ENCODE data around the gene TLR9.

Gene TLR9

GRCh38 chr3:52242039-52242438 is 16.6 kb upstream of the TLR9 start:
- TF ChIP-seq CTCF (IDR thresholded peaks at IDR 0.05; ENCODE audit: low read depth, low read length): no peak
- in situ Hi-C loops (cut with HindIII; ENCODE audit: low sequenced_read_pairs): no loop called here
- DNase-seq (ENCODE audit: low read depth, low spot score): no peak
- no peak overlapping the region for H3K4me3 ChIP-seq (ENCODE audit: low read depth, low read length)

GRCh38 chr3:52240886-52241370 is 15.5 kb upstream of the TLR9 start:
- no peak for DNase-seq (ENCODE audit: low read depth, low spot score)
- in situ Hi-C loops (cut with HindIII; ENCODE audit: low sequenced_read_pairs): no loop called here
- TF ChIP-seq CTCF (IDR thresholded peaks at IDR 0.05; ENCODE audit: low read depth, low read length): no peak
- no peak overlapping the region for H3K4me3 ChIP-seq (ENCODE audit: low read depth, low read length)

- peak; percentile 18 for TF ChIP-seq CTCF (IDR thresholded peaks at IDR 0.05; ENCODE audit: low read depth, low read length)
- DNase-seq (ENCODE audit: low read depth, low spot score): peak; percentile 85
- peak overlapping the region; percentile 90 for H3K4me3 ChIP-seq (ENCODE audit: low read depth, low read length)
- in situ Hi-C loops (cut with HindIII; ENCODE audit: low sequenced_read_pairs): no loop called here
These were observed 14.8 kb upstream of the TLR9 start for GRCh38 chr3:52240059-52240885.

- H3K4me3 ChIP-seq (ENCODE audit: low read depth, low read length): peak within 1 kb of the TSS; percentile 90
- DNase-seq (ENCODE audit: low read depth, low spot score): peak; percentile 76
These were observed 13.6 kb upstream of the TLR9 start, which contains the start of gene TWF2 for GRCh38 chr3:52238761-52239701. TSS of gene TWF2 (minus strand) at chr3:52239158. CDS start at chr3:52239016, 142 bp downstream.

DNA sequence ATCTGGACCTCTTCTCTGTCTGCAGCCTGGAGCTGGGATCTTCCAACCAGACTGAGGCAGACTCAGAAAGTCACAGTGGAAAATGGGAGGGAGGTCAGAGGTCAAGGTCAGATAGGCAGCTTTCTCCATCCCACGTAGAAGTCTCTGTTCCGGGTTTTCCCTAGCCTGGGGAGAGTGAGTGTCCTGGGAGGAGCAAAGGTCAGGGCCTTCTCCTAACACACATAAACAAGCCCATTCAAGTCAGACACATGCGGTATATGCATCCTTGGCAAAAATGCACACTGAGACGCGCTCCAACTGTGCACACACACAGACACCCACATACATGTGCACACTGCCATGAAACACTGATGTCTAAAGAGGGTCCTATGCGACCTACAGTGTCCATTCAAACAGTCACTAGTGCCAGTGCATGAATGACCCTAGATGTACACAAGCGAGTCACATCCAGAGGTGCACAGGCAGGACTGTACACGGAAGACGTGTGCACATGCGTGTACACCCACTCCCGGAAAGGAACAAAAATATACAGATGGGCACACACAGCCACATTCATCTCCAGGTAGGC is 12.8 kb upstream of the TLR9 start:
- H3K4me3 ChIP-seq (ENCODE audit: low read depth, low read length): peak overlapping the region; percentile 90
- in situ Hi-C loops (cut with HindIII; ENCODE audit: low sequenced_read_pairs): no loop called here
- DNase-seq (ENCODE audit: low read depth, low spot score): no peak
- TF ChIP-seq CTCF (IDR thresholded peaks at IDR 0.05; ENCODE audit: low read depth, low read length): no peak

More at GRCh38 chr3:52238761-52239701, 13.6 kb upstream of the TLR9 start, which contains the start of gene TWF2:
- in situ Hi-C loops (cut with HindIII; ENCODE audit: low sequenced_read_pairs): no loop called here
- peak; percentile 54 for TF ChIP-seq CTCF (IDR thresholded peaks at IDR 0.05; ENCODE audit: low read depth, low read length)

DNA sequence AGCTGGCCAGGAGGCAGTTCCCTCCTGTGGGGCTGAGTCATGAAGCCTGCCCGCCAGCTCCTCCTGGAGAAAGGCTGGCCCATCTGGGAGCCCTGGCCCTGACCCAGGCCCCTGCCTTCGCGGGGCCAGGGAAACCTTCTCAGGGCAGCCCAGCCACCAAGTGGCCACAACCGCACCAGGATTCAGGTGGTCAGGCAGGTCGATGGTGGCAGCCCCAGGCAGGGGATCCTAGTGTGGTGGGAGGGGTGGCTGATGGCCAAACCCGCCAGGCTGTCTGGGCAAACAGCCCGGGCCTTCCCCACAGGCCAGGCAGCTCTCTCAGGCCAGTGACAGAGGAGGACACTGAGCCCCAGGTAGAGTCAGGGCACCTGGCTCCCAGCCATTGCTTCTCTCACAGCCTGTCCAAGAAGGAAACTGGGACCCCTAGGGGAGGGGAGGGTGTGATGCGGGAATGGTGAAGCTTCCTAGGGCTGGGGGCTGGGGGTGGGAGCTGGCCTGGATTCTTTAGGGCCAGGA is 12.3 kb upstream of the TLR9 start:
- no peak for TF ChIP-seq CTCF (IDR thresholded peaks at IDR 0.05; ENCODE audit: low read depth, low read length)
- in situ Hi-C loops (cut with HindIII; ENCODE audit: low sequenced_read_pairs): no loop called here
- peak overlapping the region; percentile 90 for H3K4me3 ChIP-seq (ENCODE audit: low read depth, low read length)
- peak; percentile 92 for DNase-seq (ENCODE audit: low read depth, low spot score)

All from astrocyte of the spinal cord (primary cell).